HCT116 (cell line): ENCODE measurements around the gene LHFPL6.

Source experiments
- CBX3 ChIP-seq: IDR thresholded peaks from 2 replicates; pipeline ENCODE4 v1.6.1; 2012; ENCODE audit warnings: low read depth
- CEBPB ChIP-seq: IDR thresholded peaks from 2 replicates; pipeline ENCODE4 v1.6.1; 2012; ENCODE audit warnings: low read depth
- EZH2 ChIP-seq: fragments of 200-600 bp; sonication (generic); IDR thresholded peaks from 2 replicates; pipeline ENCODE4 v1.6.1; 2017; ENCODE audit warnings: antibody characterized with exemption, mixed run types
- EZH2phosphoT487 ChIP-seq: fragments of 200-600 bp; IDR thresholded peaks from 2 replicates; pipeline ENCODE4 v1.6.1; 2018; ENCODE audit warnings: antibody characterized with exemption, borderline replicate concordance
- JUND ChIP-seq: IDR thresholded peaks from 2 replicates; pipeline ENCODE4 v1.6.1; 2012
- POLR2A ChIP-seq: IDR thresholded peaks from 2 replicates; pipeline ENCODE4 v1.7.0; 2011; ENCODE audit warnings: borderline replicate concordance; ENCODE audit not compliant: insufficient read depth, insufficient read length; ENCODE audit errors: extremely low read depth
- POLR2AphosphoS5 ChIP-seq: IDR thresholded peaks from 2 replicates; pipeline ENCODE4 v1.6.1; 2011; ENCODE audit warnings: mild to moderate bottlenecking, low read depth, low read length, moderate library complexity
- SIN3A ChIP-seq: IDR thresholded peaks from 2 replicates; pipeline ENCODE4 v1.6.1; 2012; ENCODE audit warnings: low read depth
- SRF ChIP-seq: IDR thresholded peaks from 2 replicates; pipeline ENCODE4 v1.6.1; 2012; ENCODE audit warnings: low read depth
- ZNF274 ChIP-seq: fragments of 200-500 bp; sonication (Bioruptor generic); IDR thresholded peaks from 2 replicates; pipeline ENCODE4 v1.6.1; 2014; ENCODE audit warnings: mild to moderate bottlenecking, low read depth, low read length, inconsistent platforms
- TF ChIP-seq, protein P1 (sequence below): IDR thresholded peaks from 2 replicates; pipeline ENCODE4 v1.6.1; 2011; ENCODE audit warnings: mild to moderate bottlenecking, low read length, moderate library complexity; ENCODE audit not compliant: insufficient replicate concordance; ENCODE audit errors: extremely low read depth
- TF ChIP-seq, protein P2 (sequence below), 3 experiments: fragments of 200-600 bp in 1 of 3; sonication (generic) in 1 of 3; IDR thresholded peaks in 2 of 3; conservative IDR thresholded peaks in 1 of 3; 2 replicates each; pipeline ENCODE4 v1.5.1; 2012 to 2017; ENCODE audit warnings: low read depth in 2 of 3, low read length in 2 of 3, antibody characterized with exemption in 1 of 3, borderline replicate concordance in 1 of 3, control low read depth in 1 of 3, mild to moderate bottlenecking in 1 of 3, mixed read lengths in 1 of 3, mixed run types in 1 of 3, moderate library complexity in 1 of 3; ENCODE audit not compliant: insufficient read depth in 1 of 3
- TF ChIP-seq, protein P3 (sequence below): IDR thresholded peaks from 2 replicates; pipeline ENCODE4 v1.6.1; 2012

DNA sequence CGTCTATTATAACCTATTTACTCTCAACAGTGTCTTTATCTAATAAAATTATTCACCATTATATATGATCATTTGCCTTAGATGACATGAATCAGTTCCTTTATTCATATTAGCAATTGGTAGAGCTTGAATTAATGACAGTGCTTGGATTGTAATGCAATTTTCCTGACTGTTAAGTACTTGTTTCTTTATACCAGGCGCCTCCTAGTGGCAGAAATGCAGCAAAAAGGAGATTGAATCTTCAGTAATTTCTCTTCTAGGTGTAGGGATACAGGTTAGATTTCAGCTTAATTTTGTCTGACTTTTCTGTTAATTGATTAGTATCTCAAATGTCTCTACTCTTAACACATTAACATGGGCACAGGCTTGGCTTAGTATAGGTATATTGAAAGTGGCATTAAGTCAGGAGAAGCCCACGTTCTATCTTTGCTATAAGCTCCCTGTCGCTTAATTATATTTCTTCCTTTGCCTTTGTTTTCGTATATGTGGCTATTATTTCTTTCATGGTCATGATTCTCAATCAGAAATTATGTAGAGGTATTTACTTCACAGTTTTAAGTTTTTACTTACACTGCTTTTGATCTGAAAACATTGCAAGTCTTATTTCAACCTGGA, 9.1 kb upstream of the LHFPL6 start:
- TF ChIP-seq SIN3A (no peak), JUND (no peak), POLR2AphosphoS5 (no peak), POLR2A (no peak), ZNF274 (no peak), EZH2 (no peak), CEBPB (no peak), EZH2phosphoT487 (no peak), CBX3 (no peak), SRF (no peak)
- TF ChIP-seq, protein P1, sequence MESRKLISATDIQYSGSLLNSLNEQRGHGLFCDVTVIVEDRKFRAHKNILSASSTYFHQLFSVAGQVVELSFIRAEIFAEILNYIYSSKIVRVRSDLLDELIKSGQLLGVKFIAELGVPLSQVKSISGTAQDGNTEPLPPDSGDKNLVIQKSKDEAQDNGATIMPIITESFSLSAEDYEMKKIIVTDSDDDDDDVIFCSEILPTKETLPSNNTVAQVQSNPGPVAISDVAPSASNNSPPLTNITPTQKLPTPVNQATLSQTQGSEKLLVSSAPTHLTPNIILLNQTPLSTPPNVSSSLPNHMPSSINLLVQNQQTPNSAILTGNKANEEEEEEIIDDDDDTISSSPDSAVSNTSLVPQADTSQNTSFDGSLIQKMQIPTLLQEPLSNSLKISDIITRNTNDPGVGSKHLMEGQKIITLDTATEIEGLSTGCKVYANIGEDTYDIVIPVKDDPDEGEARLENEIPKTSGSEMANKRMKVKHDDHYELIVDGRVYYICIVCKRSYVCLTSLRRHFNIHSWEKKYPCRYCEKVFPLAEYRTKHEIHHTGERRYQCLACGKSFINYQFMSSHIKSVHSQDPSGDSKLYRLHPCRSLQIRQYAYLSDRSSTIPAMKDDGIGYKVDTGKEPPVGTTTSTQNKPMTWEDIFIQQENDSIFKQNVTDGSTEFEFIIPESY: no peak
- TF ChIP-seq, protein P2, sequence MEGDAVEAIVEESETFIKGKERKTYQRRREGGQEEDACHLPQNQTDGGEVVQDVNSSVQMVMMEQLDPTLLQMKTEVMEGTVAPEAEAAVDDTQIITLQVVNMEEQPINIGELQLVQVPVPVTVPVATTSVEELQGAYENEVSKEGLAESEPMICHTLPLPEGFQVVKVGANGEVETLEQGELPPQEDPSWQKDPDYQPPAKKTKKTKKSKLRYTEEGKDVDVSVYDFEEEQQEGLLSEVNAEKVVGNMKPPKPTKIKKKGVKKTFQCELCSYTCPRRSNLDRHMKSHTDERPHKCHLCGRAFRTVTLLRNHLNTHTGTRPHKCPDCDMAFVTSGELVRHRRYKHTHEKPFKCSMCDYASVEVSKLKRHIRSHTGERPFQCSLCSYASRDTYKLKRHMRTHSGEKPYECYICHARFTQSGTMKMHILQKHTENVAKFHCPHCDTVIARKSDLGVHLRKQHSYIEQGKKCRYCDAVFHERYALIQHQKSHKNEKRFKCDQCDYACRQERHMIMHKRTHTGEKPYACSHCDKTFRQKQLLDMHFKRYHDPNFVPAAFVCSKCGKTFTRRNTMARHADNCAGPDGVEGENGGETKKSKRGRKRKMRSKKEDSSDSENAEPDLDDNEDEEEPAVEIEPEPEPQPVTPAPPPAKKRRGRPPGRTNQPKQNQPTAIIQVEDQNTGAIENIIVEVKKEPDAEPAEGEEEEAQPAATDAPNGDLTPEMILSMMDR (IDR thresholded peaks at IDR 0.05 in 2 of 3, conservative IDR thresholded peaks at IDR 0.05 in 1 of 3; ENCODE audit: borderline replicate concordance in 1 of 3, insufficient read depth in 1 of 3, low read depth in 2 of 3, low read length in 2 of 3): peak; percentile 44 to 92 (median 59); a peak in 5 of 6 replicates
- TF ChIP-seq, protein P3, sequence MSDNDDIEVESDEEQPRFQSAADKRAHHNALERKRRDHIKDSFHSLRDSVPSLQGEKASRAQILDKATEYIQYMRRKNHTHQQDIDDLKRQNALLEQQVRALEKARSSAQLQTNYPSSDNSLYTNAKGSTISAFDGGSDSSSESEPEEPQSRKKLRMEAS: no peak
